Stomach (tissue), 9 donors: ENCODE measurements around the gene ELAVL1. TPM values are rescaled to one million over a fixed set of nuclear protein-coding genes. Genes with fewer than 3 reads are reported as not detected.

Experiments used
- DNase-seq, 2 donors: peaks; one replicate each; pipeline versions ENCODE4 v3.0.0 to v3.0.0-alpha.2; 2013 to 2019
- H3K27ac ChIP-seq, 5 donors: fragments of 200-600 bp in 4 of 5; sonication (generic) in 4 of 5; one replicate each; pipeline ENCODE4 v1.5.1; 2013 to 2019; ENCODE audit warnings: mild to moderate bottlenecking in 1 of 5, moderate library complexity in 1 of 5
- H3K27me3 ChIP-seq, 3 donors: fragments of 200-600 bp; sonication (generic); one replicate each; pipeline ENCODE4 v1.5.1; 2017 to 2019; ENCODE audit warnings: mixed run types in 1 of 3
- H3K36me3 ChIP-seq, 4 donors: fragments of 200-600 bp; sonication (generic); 1 replicate in 3 of 4; 2 replicates in 1 of 4; pipeline ENCODE4 v1.5.1; 2016 to 2019
- H3K4me1 ChIP-seq, 4 donors: fragments of 200-600 bp; sonication (generic); one replicate each; pipeline ENCODE4 v1.5.1; 2016 to 2019
- H3K4me3 ChIP-seq, 4 donors: fragments of 200-600 bp; sonication (generic) in 3 of 4; one replicate each; pipeline ENCODE4 v1.5.1; 2016 to 2019; ENCODE audit warnings: mild to moderate bottlenecking in 1 of 4
- H3K9me3 ChIP-seq, 4 donors: fragments of 200-600 bp; sonication (generic); one replicate each; pipeline ENCODE4 v1.5.1; 2016 to 2019
- CTCF ChIP-seq, 7 experiments: fragments of 450-650 bp in 4 of 7; fragments of 200-600 bp in 3 of 7; sonication (generic) in 3 of 7; IDR thresholded peaks; one replicate each; pipeline ENCODE4 v1.5.1; 2016 to 2019; ENCODE audit warnings: antibody characterized with exemption in 7 of 7, control low read depth in 2 of 7, mild to moderate bottlenecking in 1 of 7
- EP300 ChIP-seq: sonication (generic); formaldehyde crosslinking; IDR thresholded peaks from one replicate; pipeline ENCODE4 v1.6.1; 2017; ENCODE audit warnings: antibody characterized with exemption
- POLR2A ChIP-seq, 4 donors: fragments of 450-650 bp; IDR thresholded peaks; one replicate each; pipeline ENCODE4 v1.6.1; 2016; ENCODE audit warnings: antibody characterized with exemption in 4 of 4, control low read depth in 2 of 4, mild to moderate bottlenecking in 1 of 4, moderate library complexity in 1 of 4
- POLR2AphosphoS5 ChIP-seq, 3 donors: sonication (generic); formaldehyde crosslinking; IDR thresholded peaks; one replicate each; pipeline ENCODE4 v1.6.1; 2016; ENCODE audit warnings: antibody characterized with exemption in 3 of 3
- WGBS, 5 donors: extraction: QIAGEN DNeasy Blood & Tissue Kit in 3 of 5; methylation state at CpG; one replicate each; pipeline versions ENCODE4 v1.1.5 to v1.1.7; 2013 to 2018; 5-methylcytosine and 5-hydroxymethylcytosine counted together
- intact Hi-C: fragments of 100-400 bp; cut with DNase I; formaldehyde crosslinking; loops from one replicate; pipeline ENCODE4 v1.15.1; 2023; ENCODE audit warnings: low total_unique reads
- polyA plus RNA-seq, 3 donors: library from polyadenylated mRNA; stranded (reverse); fragments of 200-250 nt; gene quantifications; one replicate each; pipeline ENCODE4 v1.2.3, GENCODE V29; 2013
- total RNA-seq, 5 donors: library from RNA; depleted of rRNA; stranded (reverse); fragments of >200 nt; gene quantifications; one replicate each; pipeline versions ENCODE4 v1.1.0 to v1.2.3, GENCODE V29; 2014 to 2016
- donor health status: healthy with polysubstance abuse.
- donor health status: Bipolar disorder and iron deficiency.
- donor health status: healthy.

The ELAVL1 gene
- total and polyA plus RNA-seq, 8 donors = 11.2 to 50.2 (median 19.3) TPM

DNA sequence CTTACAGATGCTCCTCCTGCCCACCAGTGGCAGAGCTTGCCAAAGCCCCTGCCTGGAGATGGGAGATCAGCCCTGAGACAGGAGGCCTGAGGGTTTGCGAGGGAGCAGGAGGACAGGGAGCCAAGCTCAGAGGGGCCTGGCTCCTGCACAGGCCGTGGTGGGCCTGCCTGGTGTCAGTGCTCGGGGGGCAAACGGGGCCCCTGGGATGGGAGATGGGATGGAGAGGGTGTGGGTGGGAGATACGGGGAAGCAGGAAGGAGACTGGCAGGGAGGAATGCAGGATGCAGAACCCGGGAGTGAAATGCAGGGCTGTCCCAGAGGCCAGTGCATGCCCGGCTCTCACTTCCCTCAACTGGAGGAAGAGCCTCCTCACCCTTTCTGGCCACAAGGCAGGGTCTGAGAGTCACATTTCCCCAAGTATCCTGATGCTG is 19.9 kb downstream of the ELAVL1 start:
- Histone ChIP-seq H3K9me3 (no peaks in the 10 kb centered on the region), H3K4me1 (peaks cover 21 to 39% (median 34%) of the 10 kb centered on the region in 4 donors), H3K36me3 (peaks cover 46 to 98% (median 95%) of the 10 kb centered on the region in 4 donors), H3K4me3 (no peak overlapping the region), H3K27ac (no peak overlapping the region), H3K27me3 (no peaks in the 10 kb centered on the region)
- DNase-seq = no peak
- intact Hi-C loops = no loop called here
- 87 to 90% (median 89%) methylated on average over 7 of the region's 7 CpGs for WGBS, 5 donors
- TF ChIP-seq POLR2A (IDR thresholded peaks at IDR 0.05) (no peak), POLR2AphosphoS5 (IDR thresholded peaks at IDR 0.05) (no peak), CTCF (IDR thresholded peaks at IDR 0.05) (no peak), EP300 (no peak)

DNA sequence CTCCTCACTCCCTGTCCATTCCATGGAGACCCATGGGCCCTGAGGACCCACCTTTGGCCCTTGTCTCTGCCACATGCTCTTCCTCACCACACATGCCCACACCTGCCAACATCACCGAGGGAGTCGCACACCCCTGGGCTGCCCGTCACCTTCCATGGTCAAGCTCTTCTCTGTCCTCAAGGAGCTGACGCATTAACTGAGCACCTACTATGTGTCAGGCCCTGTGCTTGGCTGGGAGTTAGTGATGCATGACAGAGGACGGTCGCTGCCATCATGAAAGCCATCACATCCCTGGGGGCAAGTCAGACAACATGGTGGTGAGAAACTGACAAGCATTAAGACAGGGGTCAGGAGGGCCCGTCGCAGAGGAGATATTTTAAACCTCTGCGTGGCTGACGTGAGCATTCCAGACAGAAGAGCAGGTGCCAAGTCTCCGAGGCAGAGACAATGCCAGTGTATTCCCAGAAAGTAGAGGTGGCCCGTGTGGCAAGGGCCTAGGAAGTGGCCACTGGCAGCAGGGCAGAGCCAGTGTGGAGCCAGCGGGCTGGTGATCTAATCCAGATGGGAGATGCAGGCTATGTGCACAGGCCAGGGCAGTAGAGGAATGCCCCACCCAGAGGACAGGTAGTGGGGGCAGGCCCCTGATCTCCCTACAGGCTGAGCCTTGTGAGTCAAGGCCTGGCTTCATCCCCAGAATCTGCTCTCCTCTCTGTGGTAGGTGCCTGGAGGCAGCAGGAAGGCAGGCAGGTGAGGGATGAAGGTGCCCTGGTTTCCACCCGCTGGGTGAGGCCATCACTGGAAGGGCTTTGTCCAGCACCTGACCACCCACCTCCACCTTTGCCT is 21.2 kb downstream of the ELAVL1 start:
- no peak overlapping the region for H3K4me3 ChIP-seq
- H3K36me3 ChIP-seq = peaks cover 47 to 98% (median 95%) of the 10 kb centered on the region in 4 donors
- H3K27me3 ChIP-seq = no peaks in the 10 kb centered on the region
- peaks cover 21 to 38% (median 32%) of the 10 kb centered on the region in 4 donors for H3K4me1 ChIP-seq
- intact Hi-C loops = no loop called here
- H3K9me3 ChIP-seq = no peaks in the 10 kb centered on the region
- DNase-seq = no peak
- 88 to 97% (median 96%) methylated on average over 11 to 14 of the region's 14 CpGs for WGBS, 5 donors
- TF ChIP-seq POLR2AphosphoS5 (IDR thresholded peaks at IDR 0.05) (no peak), POLR2A (IDR thresholded peaks at IDR 0.05) (no peak), CTCF (IDR thresholded peaks at IDR 0.05) (no peak), EP300 (no peak)
- peak overlapping the region in 1 of 5 donors; percentile 35 for H3K27ac ChIP-seq

DNA sequence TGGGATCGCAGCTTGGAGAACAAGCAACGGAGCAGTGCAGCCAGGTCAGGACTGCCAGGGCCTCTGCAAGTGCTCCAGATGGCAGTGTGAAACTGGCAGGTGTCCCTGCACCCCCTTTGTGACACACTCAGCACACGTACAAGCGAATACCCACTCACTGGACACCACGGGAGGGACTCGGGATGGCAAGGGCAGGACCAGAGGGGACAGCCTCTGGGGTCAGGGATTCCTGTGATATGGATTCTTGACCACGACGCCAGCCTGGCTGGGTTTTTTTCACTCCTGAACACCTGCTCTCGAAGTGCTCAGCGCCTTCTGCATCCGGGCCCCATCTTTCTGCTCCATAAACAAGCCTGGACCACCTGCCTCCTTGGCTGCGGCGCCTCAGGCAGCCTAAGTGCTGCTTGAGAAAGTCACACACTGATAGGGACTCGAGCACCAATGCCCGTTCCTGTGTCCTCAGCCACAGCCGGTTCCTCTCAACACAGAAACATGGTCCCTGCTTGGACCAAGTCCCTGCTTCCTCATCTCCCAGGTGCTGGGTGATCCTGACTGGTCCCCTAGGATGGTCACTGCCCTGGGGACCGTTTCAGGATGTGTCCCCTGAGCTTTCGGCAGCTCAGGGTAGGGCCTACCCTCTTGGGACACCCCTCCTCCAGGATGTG is 22.0 kb downstream of the ELAVL1 start:
- TF ChIP-seq EP300 = no peak
- no peak for TF ChIP-seq CTCF (IDR thresholded peaks at IDR 0.05)
- TF ChIP-seq POLR2A (IDR thresholded peaks at IDR 0.05) = no peak
- TF ChIP-seq POLR2AphosphoS5 (IDR thresholded peaks at IDR 0.05) = no peak
- no peak for DNase-seq
- peak overlapping the region in 2 of 5 donors; percentile 35 to 57 for H3K27ac ChIP-seq
- 91 to 95% (median 92%) methylated on average over 14 to 18 of the region's 18 CpGs for WGBS, 5 donors
- peaks cover 21 to 33% (median 30%) of the 10 kb centered on the region in 4 donors for H3K4me1 ChIP-seq
- H3K4me3 ChIP-seq = no peak overlapping the region
- H3K27me3 ChIP-seq = no peaks in the 10 kb centered on the region
- no peaks in the 10 kb centered on the region for H3K9me3 ChIP-seq
- intact Hi-C loops = no loop called here
- H3K36me3 ChIP-seq = peaks cover 47 to 98% (median 95%) of the 10 kb centered on the region in 4 donors

DNA sequence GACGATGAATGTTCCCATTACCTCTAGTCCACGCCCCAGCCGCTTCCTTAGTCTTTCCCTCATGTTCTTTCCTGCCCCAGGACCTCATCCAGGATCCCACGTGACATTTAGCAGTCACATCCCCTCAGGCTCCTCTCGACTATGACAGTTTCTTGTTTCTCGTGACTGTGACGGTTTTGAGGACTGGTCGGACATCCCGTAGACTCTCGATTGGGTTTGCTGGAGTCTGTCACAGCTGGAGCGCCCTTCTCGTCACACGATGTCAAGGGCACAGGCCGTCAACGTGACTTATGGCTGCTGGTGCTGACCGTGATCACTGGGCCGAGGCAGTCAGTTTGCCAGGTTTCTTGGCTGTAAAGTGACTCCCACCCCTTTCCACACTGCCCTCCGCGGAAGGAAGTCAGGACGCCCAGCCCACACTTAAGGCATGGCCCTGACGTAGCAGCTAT is 22.8 kb downstream of the ELAVL1 start:
- Histone ChIP-seq H3K4me3 (no peak overlapping the region), H3K27me3 (no peaks in the 10 kb centered on the region), H3K27ac (peak overlapping the region in 2 of 5 donors; percentile 38 to 57), H3K36me3 (peaks cover 49 to 98% (median 95%) of the 10 kb centered on the region in 4 donors), H3K4me1 (peaks cover 18 to 26% (median 24%) of the 10 kb centered on the region in 4 donors), H3K9me3 (no peaks in the 10 kb centered on the region)
- intact Hi-C loops = no loop called here
- WGBS, 5 donors = 80 to 84% (median 83%) methylated on average over 21 of the region's 21 CpGs
- DNase-seq = no peak
- no peak for TF ChIP-seq POLR2A (IDR thresholded peaks at IDR 0.05)
- no peak for TF ChIP-seq EP300
- TF ChIP-seq POLR2AphosphoS5 (IDR thresholded peaks at IDR 0.05) = no peak
- TF ChIP-seq CTCF (IDR thresholded peaks at IDR 0.05) = no peak
